SJCRH30 (cell line): ENCODE data around the gene IFT172. TPM values are rescaled to one million over a fixed set of nuclear protein-coding genes. Genes with fewer than 3 reads are reported as not detected.
"Not testable (repeated sequence)": the region's sequence is repeated elsewhere in the genome, so short reads cannot be mapped to it uniquely, and the experiment has no call there.

Experiments
- DNase-seq, 2 experiments: peaks; one replicate each; pipeline ENCODE4 v3.0.0-alpha.2; 2015 to 2020
- H3K27ac ChIP-seq: fragments of 250-450 bp; sonication (Bioruptor Pico); 2 replicates; pipeline ENCODE4 v1.5.1; 2020; ENCODE audit warnings: mild to moderate bottlenecking, moderate library complexity
- H3K27me3 ChIP-seq: fragments of 250-450 bp; sonication (Bioruptor Pico); 2 replicates; pipeline ENCODE4 v1.5.1; 2020; ENCODE audit warnings: mild to moderate bottlenecking, moderate library complexity
- H3K36me3 ChIP-seq: fragments of 250-450 bp; sonication (Bioruptor Pico); 2 replicates; pipeline ENCODE4 v1.5.1; 2020; ENCODE audit warnings: mild to moderate bottlenecking, moderate library complexity
- H3K4me1 ChIP-seq: fragments of 250-450 bp; sonication (Bioruptor Pico); 2 replicates; pipeline ENCODE4 v1.5.1; 2020; ENCODE audit warnings: mild to moderate bottlenecking, moderate library complexity
- H3K4me3 ChIP-seq: fragments of 250-450 bp; sonication (Bioruptor Pico); 2 replicates; pipeline ENCODE4 v1.5.1; 2020; ENCODE audit warnings: mild to moderate bottlenecking, moderate library complexity
- H3K9me3 ChIP-seq: fragments of 250-450 bp; sonication (Bioruptor Pico); replicated peaks from 2 replicates; pipeline ENCODE4 v1.5.1; 2020; ENCODE audit warnings: mild to moderate bottlenecking, moderate library complexity
- total RNA-seq: library from RNA; depleted of rRNA; stranded (reverse); fragments of >200 nt; shearing (Covaris generic); gene quantifications from 2 replicates; pipeline ENCODE4 v1.2.3, GENCODE V29; 2014; rRNA removed

The IFT172 gene
- total RNA-seq: 8.8 and 11.3 TPM in 2 replicates

- H3K4me3 ChIP-seq: peak within 1 kb of the TSS; percentile 58
- no peaks in the 10 kb centered on the region for H3K27me3 ChIP-seq
- DNase-seq: peak; percentile 96 to 98
- no peaks in the 10 kb centered on the region for H3K4me1 ChIP-seq
- H3K9me3 ChIP-seq: no peaks in the 10 kb centered on the region
- no peak within 1 kb of the TSS for H3K27ac ChIP-seq
- H3K36me3 ChIP-seq: no peaks in the 10 kb centered on the region
Observed at GRCh38 chr2:27489498-27490397, at the start of gene IFT172. TSS of gene IFT172 (minus strand) at chr2:27489743. CDS start at chr2:27489653, 90 bp downstream.

DNA sequence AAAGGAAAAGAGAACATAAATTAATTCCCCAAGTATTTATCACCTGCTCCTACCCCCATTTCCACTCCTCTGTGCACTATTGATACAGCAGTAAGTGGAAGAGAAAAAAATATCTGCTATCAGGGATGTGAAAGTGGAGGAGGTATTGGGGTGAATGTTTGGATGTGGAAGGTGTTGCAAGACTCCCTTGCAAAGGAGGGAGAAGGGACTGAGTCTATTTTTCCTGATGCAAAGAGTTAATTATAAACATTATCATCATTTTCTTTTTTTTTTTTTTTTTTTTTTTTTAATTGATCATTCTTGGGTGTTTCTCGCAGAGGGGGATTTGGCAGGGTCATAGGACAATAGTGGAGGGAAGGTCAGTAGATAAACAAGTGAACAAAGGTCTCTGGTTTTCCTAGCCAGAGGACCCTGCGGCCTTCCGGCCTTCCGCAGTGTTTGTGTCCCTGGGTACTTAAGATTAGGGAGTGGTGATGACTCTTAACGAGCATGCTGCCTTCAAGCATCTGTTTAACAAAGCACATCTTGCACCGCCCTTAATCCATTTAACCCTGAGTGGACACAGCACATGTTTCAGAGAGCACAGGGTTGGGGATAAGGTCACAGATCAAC is 49.4 kb upstream of the IFT172 start:
- not testable (repeated sequence) for H3K4me1 ChIP-seq, H3K9me3 ChIP-seq, H3K27ac ChIP-seq

GRCh38 chr2:27537287-27537686 is 47.7 kb upstream of the IFT172 start:
- H3K9me3 ChIP-seq: no peaks in the 10 kb centered on the region; the same call in 1 of the 2 replicates

More for the DNA sequence above, 49.4 kb upstream of the IFT172 start:
- H3K4me3 ChIP-seq, H3K36me3 ChIP-seq, H3K27me3 ChIP-seq, DNase-seq: not testable (repeated sequence)

DNA sequence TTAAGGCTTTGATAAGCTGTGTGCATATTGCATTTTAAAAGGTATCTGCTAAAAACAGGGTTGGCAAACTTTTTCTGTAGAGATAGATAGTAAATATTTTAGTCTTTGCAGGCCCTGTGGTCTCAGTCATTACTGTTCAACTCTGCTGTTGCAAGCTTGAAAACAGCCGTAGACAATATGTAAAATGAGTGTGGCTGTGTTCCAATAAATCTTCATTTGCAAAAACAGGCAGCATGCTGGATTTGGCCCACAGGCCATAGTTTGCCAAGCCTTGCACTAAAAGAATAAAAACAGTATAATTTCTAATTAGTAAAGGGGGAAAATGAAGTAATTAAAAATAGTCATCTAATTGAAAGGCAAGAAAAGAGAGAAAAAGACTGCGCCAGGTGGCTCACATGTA is 42.4 kb upstream of the IFT172 start:
- no peaks in the 10 kb centered on the region for H3K36me3 ChIP-seq
- H3K9me3 ChIP-seq: no peaks in the 10 kb centered on the region; the same call in 1 of the 2 replicates
- H3K4me1 ChIP-seq: no peaks in the 10 kb centered on the region
- no peak overlapping the region for H3K4me3 ChIP-seq
- H3K27me3 ChIP-seq: 0 out of 2 replicates have a peak, but pooled peaks cover 9% of the 10 kb centered on the region
- DNase-seq: no peak
- H3K27ac ChIP-seq: no peak overlapping the region

More at GRCh38 chr2:27537287-27537686, 47.7 kb upstream of the IFT172 start:
- H3K27ac ChIP-seq: no peak overlapping the region
- no peak overlapping the region for H3K4me3 ChIP-seq
- H3K27me3 ChIP-seq: 0 out of 2 replicates have a peak, but pooled peaks cover 12% of the 10 kb centered on the region
- H3K36me3 ChIP-seq: no peaks in the 10 kb centered on the region
- DNase-seq: no peak
- no peaks in the 10 kb centered on the region for H3K4me1 ChIP-seq

DNA sequence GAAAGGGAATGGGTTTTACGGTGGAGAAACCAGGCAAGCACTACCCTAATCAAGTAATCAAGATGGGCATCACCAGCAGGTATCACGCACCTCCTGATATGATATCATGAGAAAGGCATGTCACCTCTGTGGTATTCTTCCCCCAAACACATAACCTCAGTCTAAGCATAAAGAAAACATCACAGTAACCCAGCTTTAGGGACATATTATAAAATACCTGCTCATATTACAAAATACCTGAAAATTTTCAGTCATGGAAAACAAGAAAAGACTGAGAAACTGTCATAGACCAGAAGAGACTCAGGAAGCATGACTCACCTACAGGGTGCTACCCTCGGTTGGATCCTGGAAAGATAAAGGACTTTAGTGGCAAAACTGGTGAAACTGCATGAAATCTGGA is 37.6 kb upstream of the IFT172 start:
- no peaks in the 10 kb centered on the region for H3K4me1 ChIP-seq
- no peak for DNase-seq
- no peaks in the 10 kb centered on the region for H3K36me3 ChIP-seq
- H3K27me3 ChIP-seq: no peaks in the 10 kb centered on the region
- no peaks in the 10 kb centered on the region for H3K9me3 ChIP-seq
- H3K27ac ChIP-seq: no peak overlapping the region
- H3K4me3 ChIP-seq: no peak overlapping the region

DNA sequence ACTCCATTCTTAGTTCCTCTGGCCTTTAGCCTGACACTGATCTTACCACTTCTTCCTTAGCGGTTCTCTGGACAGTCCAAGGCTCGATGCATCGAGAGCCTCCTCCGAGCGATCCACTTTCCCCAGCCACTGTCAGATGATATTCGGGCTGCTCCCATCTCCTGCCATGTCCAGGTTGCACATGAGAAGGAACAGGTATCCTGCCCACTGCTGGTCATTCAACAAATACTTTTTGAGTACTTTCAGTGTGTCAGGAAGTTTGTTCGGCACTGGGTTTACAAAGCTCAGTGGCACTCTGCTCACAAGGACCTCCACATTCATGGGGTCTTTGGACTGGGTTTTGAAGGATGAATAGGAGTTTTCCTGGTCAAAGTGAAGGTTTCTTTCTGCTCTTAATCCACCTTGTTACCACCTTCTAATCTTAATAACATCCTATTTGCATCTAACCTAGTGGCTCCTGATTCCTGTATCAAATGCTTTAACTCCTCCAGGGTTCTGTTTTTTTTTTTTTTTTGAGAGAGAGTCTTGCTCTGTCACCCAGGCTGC is 32.9 kb upstream of the IFT172 start:
- Histone ChIP-seq H3K27ac (no peak overlapping the region), H3K4me3 (no peak overlapping the region), H3K27me3 (peaks cover 6% of the 10 kb centered on the region), H3K9me3 (no peaks in the 10 kb centered on the region), H3K4me1 (no peaks in the 10 kb centered on the region), H3K36me3 (no peaks in the 10 kb centered on the region)
- DNase-seq: no peak

DNA sequence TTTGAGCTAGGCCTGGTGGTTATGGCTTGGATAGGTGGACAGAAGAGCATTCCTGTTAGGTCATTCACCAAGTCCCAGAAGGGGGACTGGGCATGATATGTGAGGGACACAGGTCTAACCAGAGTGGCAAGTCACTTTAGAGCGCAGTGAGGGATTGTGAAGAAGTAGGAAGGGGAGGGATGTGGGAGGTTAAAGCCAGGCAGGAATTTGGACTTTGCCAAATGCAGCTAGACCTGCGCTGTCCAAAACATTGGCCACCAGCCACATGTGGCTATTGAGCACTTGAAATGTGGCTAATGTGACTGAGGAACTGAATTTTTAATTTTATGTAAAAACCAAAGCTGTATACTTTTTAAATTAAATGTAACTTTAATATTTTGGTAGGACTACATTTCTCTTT is 30.8 kb upstream of the IFT172 start:
- no peaks in the 10 kb centered on the region for H3K4me1 ChIP-seq
- H3K27me3 ChIP-seq: peaks cover 6% of the 10 kb centered on the region
- no peaks in the 10 kb centered on the region for H3K36me3 ChIP-seq
- no peak overlapping the region for H3K4me3 ChIP-seq
- H3K27ac ChIP-seq: no peak overlapping the region
- H3K9me3 ChIP-seq: no peaks in the 10 kb centered on the region
- no peak for DNase-seq

GRCh38 chr2:27518782-27519113 is 29.2 kb upstream of the IFT172 start:
- Histone ChIP-seq H3K4me1 (no peaks in the 10 kb centered on the region), H3K27ac (no peak overlapping the region), H3K9me3 (no peaks in the 10 kb centered on the region), H3K4me3 (no peak overlapping the region), H3K27me3 (peaks cover 6% of the 10 kb centered on the region), H3K36me3 (no peaks in the 10 kb centered on the region)
- DNase-seq: no peak

DNA sequence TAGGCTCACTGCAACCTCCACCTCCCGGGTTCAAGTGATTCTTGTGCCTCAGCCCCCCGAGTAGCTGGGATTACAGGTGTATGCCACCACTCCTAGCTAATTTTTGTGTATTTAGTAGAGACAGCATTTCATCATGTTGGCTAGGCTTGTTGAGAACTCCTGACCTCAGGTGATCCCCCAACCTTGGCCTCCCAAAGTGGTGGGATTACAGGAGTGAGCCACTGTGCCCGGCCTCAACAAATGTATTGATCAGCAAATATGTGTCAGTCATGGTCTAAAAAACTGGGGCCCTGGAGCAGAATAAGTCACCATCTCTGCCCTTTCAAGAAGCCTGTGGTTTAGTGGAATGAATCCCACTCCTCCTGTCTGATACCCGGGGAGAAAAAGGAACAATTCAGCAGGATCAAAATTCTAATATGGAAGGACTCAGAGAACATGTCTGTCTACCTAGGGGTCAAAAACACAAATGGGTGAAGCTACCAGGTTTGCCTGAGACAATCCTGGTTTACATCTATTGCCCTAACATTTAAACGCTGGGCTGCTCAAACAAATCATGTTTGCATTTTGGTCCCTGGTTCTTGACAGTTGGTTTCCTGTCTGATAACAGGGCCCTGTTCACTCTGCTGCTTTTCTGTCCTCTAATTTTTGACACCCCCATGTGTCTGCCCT is 28.7 kb upstream of the IFT172 start:
- H3K9me3 ChIP-seq: no peaks in the 10 kb centered on the region
- no peak overlapping the region for H3K27ac ChIP-seq
- peaks cover 6% of the 10 kb centered on the region for H3K27me3 ChIP-seq
- DNase-seq: no peak
- no peak overlapping the region for H3K4me3 ChIP-seq
- no peaks in the 10 kb centered on the region for H3K4me1 ChIP-seq
- no peaks in the 10 kb centered on the region for H3K36me3 ChIP-seq

- H3K36me3 ChIP-seq: no peaks in the 10 kb centered on the region
- DNase-seq: peak; percentile 82 to 90
- H3K27ac ChIP-seq: no peak overlapping the region
- H3K27me3 ChIP-seq: peaks cover 5% of the 10 kb centered on the region; the same call in 1 of the 2 replicates
- 0 out of 2 replicates have a peak, but pooled peaks cover 4% of the 10 kb centered on the region for H3K9me3 ChIP-seq
- no peak overlapping the region for H3K4me3 ChIP-seq
- peaks cover 7% of the 10 kb centered on the region for H3K4me1 ChIP-seq
Observed at GRCh38 chr2:27509326-27509725, 19.8 kb upstream of the IFT172 start.

GRCh38 chr2:27507293-27507692 is 17.8 kb upstream of the IFT172 start:
- H3K27ac ChIP-seq: no peak overlapping the region
- H3K9me3 ChIP-seq: 0 out of 2 replicates have a peak, but pooled peaks cover 4% of the 10 kb centered on the region
- H3K36me3 ChIP-seq: no peaks in the 10 kb centered on the region
- H3K4me3 ChIP-seq: no peak overlapping the region
- H3K4me1 ChIP-seq: peaks cover 7% of the 10 kb centered on the region
- DNase-seq: no peak
- H3K27me3 ChIP-seq: peaks cover 5% of the 10 kb centered on the region; the same call in 1 of the 2 replicates

- Histone ChIP-seq H3K9me3 (0 out of 2 replicates have a peak, but pooled peaks cover 4% of the 10 kb centered on the region), H3K27me3 (peaks cover 5% of the 10 kb centered on the region; the same call in 1 of the 2 replicates), H3K36me3 (no peaks in the 10 kb centered on the region), H3K27ac (no peak overlapping the region), H3K4me1 (peaks cover 7% of the 10 kb centered on the region), H3K4me3 (no peak overlapping the region)
- no peak for DNase-seq
Observed at GRCh38 chr2:27506587-27506986, 17.0 kb upstream of the IFT172 start.

GRCh38 chr2:27502142-27502541 is 12.6 kb upstream of the IFT172 start:
- no peaks in the 10 kb centered on the region for H3K9me3 ChIP-seq
- peaks cover 3% of the 10 kb centered on the region; the same call in 1 of the 2 replicates for H3K4me1 ChIP-seq
- DNase-seq: no peak
- no peak overlapping the region for H3K4me3 ChIP-seq
- H3K36me3 ChIP-seq: no peaks in the 10 kb centered on the region
- no peak overlapping the region for H3K27ac ChIP-seq
- no peaks in the 10 kb centered on the region; the same call in 1 of the 2 replicates for H3K27me3 ChIP-seq

GRCh38 chr2:27501042-27501441 is 11.5 kb upstream of the IFT172 start:
- Histone ChIP-seq H3K36me3 (no peaks in the 10 kb centered on the region), H3K9me3 (no peaks in the 10 kb centered on the region), H3K27me3 (peaks cover 6% of the 10 kb centered on the region), H3K4me1 (peaks cover 3% of the 10 kb centered on the region; the same call in 1 of the 2 replicates), H3K27ac (no peak overlapping the region), H3K4me3 (no peak overlapping the region)
- DNase-seq: peak; percentile 28 to 56
